ENCODE results near the gene INTS7. TPM values are rescaled to one million over a fixed set of nuclear protein-coding genes. Genes with fewer than 3 reads are reported as not detected.

The INTS7 gene
- total and polyA plus RNA-seq, 2 donors from 2014 or later = 5.1 to 9.8 TPM

GRCh38 chr1:211895126-211895759, 140.1 kb downstream of the INTS7 start:
- Histone ChIP-seq H3K27ac (ENCODE audit: low read depth in 2 of 2, low read length in 2 of 2) (no peak overlapping the region), H3K9ac (ENCODE audit: low read length in 3 of 3) (no peak overlapping the region), H3K27me3 (ENCODE audit: control insufficient read depth, insufficient read depth, low read length) (no peaks in the 10 kb centered on the region), H3K9me3 (ENCODE audit: control insufficient read depth in 2 of 3, insufficient read depth in 1 of 3, low read length in 3 of 3) (no peaks in the 10 kb centered on the region), H3K4me3 (ENCODE audit: low read length in 3 of 3) (no peak overlapping the region), H3K4me1 (ENCODE audit: control insufficient read depth in 2 of 3, insufficient read depth in 2 of 3, low read depth in 1 of 3, low read length in 3 of 3) (peaks cover 0 to 4% (median 0%) of the 10 kb centered on the region in 3 donors), H3K36me3 (ENCODE audit: control insufficient read depth in 2 of 3, insufficient read depth in 3 of 3, low read length in 3 of 3) (no peaks in the 10 kb centered on the region)
- intact Hi-C loops (cut with DNase I) = no loop called here
- no peak for FAIRE-seq
- DNase-seq = no peak
- TF ChIP-seq CTCF (IDR thresholded peaks at IDR 0.05; ENCODE audit: borderline replicate concordance, extremely low read depth, insufficient read depth) = no peak

GRCh38 chr1:211894312-211894711, 141.0 kb downstream of the INTS7 start:
- intact Hi-C loops (cut with DNase I) = no loop called here

GRCh38 chr1:211893260-211893659, 142.1 kb downstream of the INTS7 start:
- DNase-seq (no peak), FAIRE-seq (no peak)
- intact Hi-C loops (cut with DNase I) = no loop called here
- H3K27ac ChIP-seq (ENCODE audit: low read depth in 2 of 2, low read length in 2 of 2) = no peak overlapping the region
- no peak for TF ChIP-seq CTCF (IDR thresholded peaks at IDR 0.05; ENCODE audit: borderline replicate concordance, extremely low read depth, insufficient read depth)
- H3K36me3 ChIP-seq (ENCODE audit: control insufficient read depth in 2 of 3, insufficient read depth in 3 of 3, low read length in 3 of 3) = no peaks in the 10 kb centered on the region
- H3K4me1 ChIP-seq (ENCODE audit: control insufficient read depth in 2 of 3, insufficient read depth in 2 of 3, low read depth in 1 of 3, low read length in 3 of 3) = peaks cover 0 to 4% (median 0%) of the 10 kb centered on the region in 3 donors
- no peaks in the 10 kb centered on the region for H3K27me3 ChIP-seq (ENCODE audit: control insufficient read depth, insufficient read depth, low read length)
- H3K9me3 ChIP-seq (ENCODE audit: control insufficient read depth in 2 of 3, insufficient read depth in 1 of 3, low read length in 3 of 3) = no peaks in the 10 kb centered on the region
- H3K9ac ChIP-seq (ENCODE audit: low read length in 3 of 3) = no peak overlapping the region
- H3K4me3 ChIP-seq (ENCODE audit: low read length in 3 of 3) = no peak overlapping the region

More at GRCh38 chr1:211894312-211894711, 141.0 kb downstream of the INTS7 start:
- FAIRE-seq (no peak), DNase-seq (no peak)
- no peak overlapping the region for H3K27ac ChIP-seq (ENCODE audit: low read depth in 2 of 2, low read length in 2 of 2)
- H3K4me1 ChIP-seq (ENCODE audit: control insufficient read depth in 2 of 3, insufficient read depth in 2 of 3, low read depth in 1 of 3, low read length in 3 of 3) = peaks cover 0 to 4% (median 0%) of the 10 kb centered on the region in 3 donors
- no peaks in the 10 kb centered on the region for H3K9me3 ChIP-seq (ENCODE audit: control insufficient read depth in 2 of 3, insufficient read depth in 1 of 3, low read length in 3 of 3)
- no peak overlapping the region for H3K4me3 ChIP-seq (ENCODE audit: low read length in 3 of 3)
- H3K9ac ChIP-seq (ENCODE audit: low read length in 3 of 3) = no peak overlapping the region
- TF ChIP-seq CTCF (IDR thresholded peaks at IDR 0.05; ENCODE audit: borderline replicate concordance, extremely low read depth, insufficient read depth) = no peak
- H3K36me3 ChIP-seq (ENCODE audit: control insufficient read depth in 2 of 3, insufficient read depth in 3 of 3, low read length in 3 of 3) = no peaks in the 10 kb centered on the region
- H3K27me3 ChIP-seq (ENCODE audit: control insufficient read depth, insufficient read depth, low read length) = no peaks in the 10 kb centered on the region

DNA sequence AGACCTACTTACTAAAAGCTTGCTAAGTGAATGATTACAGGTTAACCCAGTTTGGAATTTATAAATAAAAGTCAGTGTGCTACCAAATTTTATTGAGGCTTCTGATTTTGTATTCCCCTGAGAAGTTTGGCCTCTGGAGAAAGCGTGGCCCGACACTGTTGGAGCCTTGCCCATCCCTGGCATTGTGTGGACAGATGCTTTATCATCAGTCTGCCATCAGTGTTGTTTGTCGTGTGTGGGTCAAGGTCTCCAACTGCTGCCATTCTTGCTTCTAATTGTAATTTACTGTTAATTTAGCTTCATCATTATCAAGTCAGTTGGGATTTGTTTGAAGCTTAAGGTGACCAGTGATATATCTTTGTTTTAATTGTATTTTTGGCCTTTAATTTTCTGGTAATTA, 142.8 kb downstream of the INTS7 start:
- no peak overlapping the region for H3K27ac ChIP-seq (ENCODE audit: low read depth in 2 of 2, low read length in 2 of 2)
- DNase-seq = no peak
- intact Hi-C loops (cut with DNase I) = no loop called here
- no peak for TF ChIP-seq CTCF (IDR thresholded peaks at IDR 0.05; ENCODE audit: borderline replicate concordance, extremely low read depth, insufficient read depth)
- no peak overlapping the region for H3K4me3 ChIP-seq (ENCODE audit: low read length in 3 of 3)
- no peaks in the 10 kb centered on the region for H3K36me3 ChIP-seq (ENCODE audit: control insufficient read depth in 2 of 3, insufficient read depth in 3 of 3, low read length in 3 of 3)
- no peaks in the 10 kb centered on the region for H3K9me3 ChIP-seq (ENCODE audit: control insufficient read depth in 2 of 3, insufficient read depth in 1 of 3, low read length in 3 of 3)
- no peaks in the 10 kb centered on the region for H3K27me3 ChIP-seq (ENCODE audit: control insufficient read depth, insufficient read depth, low read length)
- H3K9ac ChIP-seq (ENCODE audit: low read length in 3 of 3) = no peak overlapping the region
- H3K4me1 ChIP-seq (ENCODE audit: control insufficient read depth in 2 of 3, insufficient read depth in 2 of 3, low read depth in 1 of 3, low read length in 3 of 3) = peaks cover 0 to 4% (median 0%) of the 10 kb centered on the region in 3 donors
- no peak for FAIRE-seq

Data from kidney (tissue), 14 donors.